Brain microvascular endothelial cell (primary cell): ENCODE data around the gene EPAS1.

Experiments used
- DNase-seq: peaks from one replicate; pipeline ENCODE4 v3.0.0-alpha.2; 2020
- H3K27ac ChIP-seq: fragments of 250-450 bp; sonication (Bioruptor Pico); 2 replicates; pipeline ENCODE4 v1.5.1; 2020; ENCODE audit warnings: mild to moderate bottlenecking, moderate library complexity
- H3K27me3 ChIP-seq: fragments of 250-450 bp; sonication (Bioruptor Pico); replicated peaks from 2 replicates; pipeline ENCODE4 v1.5.1; 2020; ENCODE audit warnings: mild to moderate bottlenecking
- H3K36me3 ChIP-seq: fragments of 250-450 bp; sonication (Bioruptor Pico); replicated peaks from 2 replicates; pipeline ENCODE4 v1.5.1; 2020; ENCODE audit warnings: mild to moderate bottlenecking
- H3K4me3 ChIP-seq: 2 replicates; pipeline ENCODE4 v1.5.1; 2011; ENCODE audit warnings: low read depth, mild to moderate bottlenecking, control low read depth, low read length, moderate library complexity
- in situ Hi-C: cut with HindIII; loops from 2 replicates; pipeline ENCODE4 v1.10.0; 2017; ENCODE audit warnings: low sequenced_read_pairs, low pct_ligation_motif_present
- TF ChIP-seq, protein P1 (sequence below): IDR thresholded peaks from 2 replicates; pipeline ENCODE4 v1.5.1; 2011; ENCODE audit warnings: low read depth, mild to moderate bottlenecking, moderate library complexity, low read length, control low read depth, inconsistent platforms; ENCODE audit errors: missing control alignments

Gene EPAS1

DNA sequence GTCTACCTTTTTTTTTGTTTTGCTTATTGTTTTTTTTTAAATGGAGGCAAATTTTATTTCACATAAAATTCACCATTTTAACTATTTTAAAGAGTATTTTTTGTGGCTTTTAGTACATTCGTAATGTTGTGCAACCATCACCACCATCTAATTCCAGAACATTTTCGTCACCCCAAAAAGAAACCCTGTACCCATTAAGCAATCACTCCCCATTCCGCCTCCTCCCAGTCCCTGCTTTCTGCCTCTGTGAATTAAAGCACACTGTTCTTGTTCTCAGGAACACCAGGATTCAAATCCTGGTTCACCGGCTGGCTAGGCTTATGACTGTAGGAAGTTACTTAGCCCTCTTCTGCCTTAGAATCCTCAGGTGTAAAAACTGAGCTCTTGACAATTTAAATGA is 36.9 kb upstream of the EPAS1 start:
- no peaks in the 10 kb centered on the region for H3K36me3 ChIP-seq
- TF ChIP-seq, protein P1, sequence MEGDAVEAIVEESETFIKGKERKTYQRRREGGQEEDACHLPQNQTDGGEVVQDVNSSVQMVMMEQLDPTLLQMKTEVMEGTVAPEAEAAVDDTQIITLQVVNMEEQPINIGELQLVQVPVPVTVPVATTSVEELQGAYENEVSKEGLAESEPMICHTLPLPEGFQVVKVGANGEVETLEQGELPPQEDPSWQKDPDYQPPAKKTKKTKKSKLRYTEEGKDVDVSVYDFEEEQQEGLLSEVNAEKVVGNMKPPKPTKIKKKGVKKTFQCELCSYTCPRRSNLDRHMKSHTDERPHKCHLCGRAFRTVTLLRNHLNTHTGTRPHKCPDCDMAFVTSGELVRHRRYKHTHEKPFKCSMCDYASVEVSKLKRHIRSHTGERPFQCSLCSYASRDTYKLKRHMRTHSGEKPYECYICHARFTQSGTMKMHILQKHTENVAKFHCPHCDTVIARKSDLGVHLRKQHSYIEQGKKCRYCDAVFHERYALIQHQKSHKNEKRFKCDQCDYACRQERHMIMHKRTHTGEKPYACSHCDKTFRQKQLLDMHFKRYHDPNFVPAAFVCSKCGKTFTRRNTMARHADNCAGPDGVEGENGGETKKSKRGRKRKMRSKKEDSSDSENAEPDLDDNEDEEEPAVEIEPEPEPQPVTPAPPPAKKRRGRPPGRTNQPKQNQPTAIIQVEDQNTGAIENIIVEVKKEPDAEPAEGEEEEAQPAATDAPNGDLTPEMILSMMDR: no peak
- H3K27me3 ChIP-seq: no peaks in the 10 kb centered on the region
- H3K4me3 ChIP-seq: no peak overlapping the region
- in situ Hi-C loops: no loop called here
- no peak overlapping the region for H3K27ac ChIP-seq
- DNase-seq: no peak

GRCh38 chr2:46262248-46262938 is 34.8 kb upstream of the EPAS1 start:
- no peak for DNase-seq
- H3K4me3 ChIP-seq: no peak overlapping the region
- TF ChIP-seq, protein P1: no peak
- H3K36me3 ChIP-seq: no peaks in the 10 kb centered on the region
- no peaks in the 10 kb centered on the region for H3K27me3 ChIP-seq
- in situ Hi-C loops: no loop called here
- no peak overlapping the region for H3K27ac ChIP-seq

DNA sequence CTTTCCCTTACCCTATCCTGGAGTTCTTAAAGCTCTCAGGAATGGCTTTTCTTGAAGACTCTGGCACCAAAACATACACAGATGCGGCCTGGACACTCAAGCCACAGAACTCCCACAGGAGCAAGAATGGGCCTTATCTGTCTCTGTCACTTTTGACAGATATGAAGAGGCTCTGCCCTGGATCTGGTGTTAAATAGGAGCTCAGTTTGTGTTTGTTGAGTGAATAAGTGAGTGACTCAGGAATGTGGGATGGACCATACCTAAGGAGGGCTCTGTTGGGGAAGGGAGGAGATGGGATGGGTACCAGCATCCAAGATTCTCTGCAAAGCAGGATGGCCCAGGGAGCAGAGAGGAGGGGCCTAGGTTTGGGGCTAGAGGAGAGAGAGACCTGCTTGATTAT is 33.9 kb upstream of the EPAS1 start:
- TF ChIP-seq, protein P1: no peak
- in situ Hi-C loops: no loop called here
- H3K27me3 ChIP-seq: no peaks in the 10 kb centered on the region
- H3K27ac ChIP-seq: no peak overlapping the region
- DNase-seq: no peak
- no peak overlapping the region for H3K4me3 ChIP-seq
- no peaks in the 10 kb centered on the region for H3K36me3 ChIP-seq

- H3K4me3 ChIP-seq: no peak overlapping the region
- H3K27ac ChIP-seq: no peak overlapping the region
- H3K36me3 ChIP-seq: no peaks in the 10 kb centered on the region
- H3K27me3 ChIP-seq: no peaks in the 10 kb centered on the region
- in situ Hi-C loops: no loop called here
- TF ChIP-seq, protein P1: peak; percentile 13
- DNase-seq: no peak
These were observed 32.8 kb upstream of the EPAS1 start for GRCh38 chr2:46264447-46264846.

GRCh38 chr2:46266134-46266533 is 31.1 kb upstream of the EPAS1 start:
- Histone ChIP-seq H3K27ac (no peak overlapping the region), H3K27me3 (no peaks in the 10 kb centered on the region), H3K4me3 (no peak overlapping the region), H3K36me3 (no peaks in the 10 kb centered on the region)
- peak; percentile 23 for DNase-seq
- in situ Hi-C loops: no loop called here
- TF ChIP-seq, protein P1: no peak

GRCh38 chr2:46267616-46268015 is 29.6 kb upstream of the EPAS1 start:
- Histone ChIP-seq H3K27me3 (no peaks in the 10 kb centered on the region), H3K27ac (no peak overlapping the region), H3K4me3 (no peak overlapping the region), H3K36me3 (no peaks in the 10 kb centered on the region)
- no peak for DNase-seq
- in situ Hi-C loops: no loop called here
- TF ChIP-seq, protein P1: no peak
